DOHH2 (cell line): ENCODE results near the gene INSIG2.

Experiments used
- CTCF ChIP-seq: fragments of 200-600 bp; sonication (generic); IDR thresholded peaks from one replicate; pipeline ENCODE4 v1.5.1; 2014; ENCODE audit warnings: antibody characterized with exemption, mild to moderate bottlenecking, low read depth, low read length; ENCODE audit not compliant: poor library complexity, severe bottlenecking
- EZH2phosphoT487 ChIP-seq: fragments of 200-600 bp; sonication (generic); IDR thresholded peaks from 2 replicates; pipeline ENCODE4 v1.6.1; 2017; ENCODE audit warnings: borderline replicate concordance, mild to moderate bottlenecking, antibody characterized with exemption, low read length, moderate library complexity, mixed read lengths

GRCh38 chr2:118044103-118044716, 44.1 kb upstream of the INSIG2 start:
- TF ChIP-seq CTCF (no peak), EZH2phosphoT487 (no peak)
